Upper lobe of right lung (tissue), 1 donor: Measurements from ENCODE around the gene HIPK3. TPM values are rescaled to one million over a fixed set of nuclear protein-coding genes. Genes with fewer than 3 reads are reported as not detected.

Experiments used
- ATAC-seq: fragments of 200-7000 bp; cut with Tn5 transposase; one replicate; pipeline ENCODE4 v1.9.1; 2020; ENCODE audit warnings: mild to moderate bottlenecking, moderate library complexity
- DNase-seq: peaks from one replicate; pipeline ENCODE4 v3.0.0-alpha.2; 2020
- H3K27ac ChIP-seq: fragments of 200-600 bp; one replicate; pipeline ENCODE4 v1.8.0; 2022
- H3K27me3 ChIP-seq: fragments of 200-600 bp; one replicate; pipeline ENCODE4 v1.8.0; 2022; ENCODE audit warnings: mild to moderate bottlenecking
- H3K36me3 ChIP-seq: fragments of 200-600 bp; one replicate; pipeline ENCODE4 v1.8.0; 2022
- H3K4me1 ChIP-seq: fragments of 200-600 bp; one replicate; pipeline ENCODE4 v1.8.0; 2022
- H3K4me3 ChIP-seq: fragments of 200-600 bp; one replicate; pipeline ENCODE4 v1.8.0; 2022; ENCODE audit warnings: mild to moderate bottlenecking
- H3K9me3 ChIP-seq: fragments of 200-600 bp; one replicate; pipeline ENCODE4 v1.8.0; 2022
- intact Hi-C: fragments of 100-400 bp; cut with DNase I; formaldehyde crosslinking; loops from one replicate; pipeline ENCODE4 v1.11.0; 2022
- total RNA-seq: library from RNA; stranded (reverse); fragmentation: NEBNext Ultra II Directional; extraction: Animal tissue kit (Norgen Biotek cat#: 25700); gene quantifications from one replicate; pipeline ENCODE4 v1.2.1, GENCODE V29; 2021
- TF ChIP-seq, protein P1 (sequence below): fragments of 200-600 bp; IDR thresholded peaks from one replicate; pipeline ENCODE4 v1.8.0; 2022; ENCODE audit warnings: antibody characterized with exemption
- donor health status: DM: no; HTN: yes; CAD: no; lungs with severe emphysema.

Gene HIPK3
- total RNA-seq, 1 donor from 2014 or later, result 146 TPM

- TF ChIP-seq, protein P1, sequence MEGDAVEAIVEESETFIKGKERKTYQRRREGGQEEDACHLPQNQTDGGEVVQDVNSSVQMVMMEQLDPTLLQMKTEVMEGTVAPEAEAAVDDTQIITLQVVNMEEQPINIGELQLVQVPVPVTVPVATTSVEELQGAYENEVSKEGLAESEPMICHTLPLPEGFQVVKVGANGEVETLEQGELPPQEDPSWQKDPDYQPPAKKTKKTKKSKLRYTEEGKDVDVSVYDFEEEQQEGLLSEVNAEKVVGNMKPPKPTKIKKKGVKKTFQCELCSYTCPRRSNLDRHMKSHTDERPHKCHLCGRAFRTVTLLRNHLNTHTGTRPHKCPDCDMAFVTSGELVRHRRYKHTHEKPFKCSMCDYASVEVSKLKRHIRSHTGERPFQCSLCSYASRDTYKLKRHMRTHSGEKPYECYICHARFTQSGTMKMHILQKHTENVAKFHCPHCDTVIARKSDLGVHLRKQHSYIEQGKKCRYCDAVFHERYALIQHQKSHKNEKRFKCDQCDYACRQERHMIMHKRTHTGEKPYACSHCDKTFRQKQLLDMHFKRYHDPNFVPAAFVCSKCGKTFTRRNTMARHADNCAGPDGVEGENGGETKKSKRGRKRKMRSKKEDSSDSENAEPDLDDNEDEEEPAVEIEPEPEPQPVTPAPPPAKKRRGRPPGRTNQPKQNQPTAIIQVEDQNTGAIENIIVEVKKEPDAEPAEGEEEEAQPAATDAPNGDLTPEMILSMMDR, result no peak
- ATAC-seq (no peak), DNase-seq (no peak)
- Histone ChIP-seq H3K4me3 (no peak overlapping the region), H3K27me3 (no peaks in the 10 kb centered on the region), H3K9me3 (no peaks in the 10 kb centered on the region), H3K4me1 (peaks cover 55% of the 10 kb centered on the region), H3K36me3 (no peaks in the 10 kb centered on the region), H3K27ac (no peak overlapping the region)
- intact Hi-C loops, result no loop called here
These were observed 6.4 kb downstream of the HIPK3 start for GRCh38 chr11:33263549-33263948.

GRCh38 chr11:33264926-33265325, 7.7 kb downstream of the HIPK3 start:
- intact Hi-C loops, result no loop called here
- DNase-seq, result no peak
- no peak for ATAC-seq

GRCh38 chr11:33266393-33267215, 9.4 kb downstream of the HIPK3 start:
- Histone ChIP-seq H3K27ac (no peak overlapping the region), H3K36me3 (no peaks in the 10 kb centered on the region), H3K9me3 (no peaks in the 10 kb centered on the region), H3K27me3 (no peaks in the 10 kb centered on the region), H3K4me1 (peaks cover 46% of the 10 kb centered on the region), H3K4me3 (no peak overlapping the region)
- ATAC-seq, result peak; percentile 49
- TF ChIP-seq, protein P1, result no peak
- intact Hi-C loops, result no loop called here
- peak; percentile 46 for DNase-seq

More at GRCh38 chr11:33264926-33265325, 7.7 kb downstream of the HIPK3 start:
- TF ChIP-seq, protein P1, result no peak
- Histone ChIP-seq H3K27me3 (no peaks in the 10 kb centered on the region), H3K9me3 (no peaks in the 10 kb centered on the region), H3K4me3 (no peak overlapping the region), H3K4me1 (peaks cover 57% of the 10 kb centered on the region), H3K36me3 (no peaks in the 10 kb centered on the region), H3K27ac (no peak overlapping the region)

DNA sequence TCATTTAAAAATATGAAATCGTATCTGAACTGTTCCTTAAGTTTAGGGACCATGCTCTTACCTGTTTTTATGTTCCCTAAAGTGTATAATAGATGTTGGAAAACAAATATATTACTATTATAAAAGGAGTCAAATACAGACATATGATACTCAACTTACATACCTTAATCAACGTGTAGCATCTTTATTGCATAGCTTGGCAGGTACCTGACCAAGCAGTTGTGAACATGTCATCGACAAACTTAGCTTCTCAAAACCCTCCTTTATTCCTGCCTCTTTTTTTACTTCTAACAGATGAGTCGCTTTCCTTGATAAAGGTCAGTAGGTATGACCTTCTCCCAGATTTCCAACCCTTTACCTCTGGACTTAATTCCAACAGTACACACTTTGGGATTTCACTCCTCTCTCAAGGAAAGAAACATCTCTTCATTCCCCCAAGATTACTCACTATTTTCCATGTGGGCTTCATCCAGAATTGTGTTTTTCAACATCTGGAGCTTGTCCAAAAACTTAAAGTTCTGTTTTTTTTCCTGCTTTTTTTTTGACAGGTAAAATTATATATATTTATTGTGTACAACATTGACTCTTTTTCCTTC, 11.9 kb downstream of the HIPK3 start:
- intact Hi-C loops, result no loop called here
- H3K27ac ChIP-seq, result no peak overlapping the region
- no peaks in the 10 kb centered on the region for H3K36me3 ChIP-seq

GRCh38 chr11:33269822-33270221, 12.6 kb downstream of the HIPK3 start:
- Histone ChIP-seq H3K36me3 (no peaks in the 10 kb centered on the region), H3K27ac (no peak overlapping the region), H3K9me3 (no peaks in the 10 kb centered on the region), H3K4me1 (peaks cover 29% of the 10 kb centered on the region), H3K4me3 (no peak overlapping the region), H3K27me3 (no peaks in the 10 kb centered on the region)
- TF ChIP-seq, protein P1, result no peak
- intact Hi-C loops, result no loop called here
- DNase-seq (no peak), ATAC-seq (no peak)

More for the DNA sequence above, 11.9 kb downstream of the HIPK3 start:
- TF ChIP-seq, protein P1, result no peak
- no peaks in the 10 kb centered on the region for H3K27me3 ChIP-seq
- H3K4me1 ChIP-seq, result peaks cover 27% of the 10 kb centered on the region
- DNase-seq (no peak), ATAC-seq (no peak)
- H3K9me3 ChIP-seq, result no peaks in the 10 kb centered on the region
- no peak overlapping the region for H3K4me3 ChIP-seq
